ENCODE data around the gene SV2C.

DNA sequence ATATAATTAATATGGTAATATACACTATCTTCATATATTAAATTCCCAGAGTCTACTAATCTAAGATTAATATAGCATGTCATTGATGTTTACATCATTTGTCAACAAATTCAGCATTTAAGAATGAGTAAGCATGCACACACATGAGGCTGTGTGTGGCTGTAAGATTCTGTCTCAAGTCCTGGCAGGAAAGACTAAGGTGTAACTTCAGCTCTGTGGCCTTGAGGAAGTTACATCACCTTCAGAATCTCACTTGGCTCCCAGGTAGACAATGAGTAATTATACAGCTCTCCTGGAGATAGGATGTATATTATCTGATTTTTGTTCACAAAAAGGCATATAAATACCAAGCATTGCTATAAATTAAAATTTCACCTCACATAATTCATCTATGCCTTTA is 200.5 kb downstream of the SV2C start:
- TF ChIP-seq, protein P1, sequence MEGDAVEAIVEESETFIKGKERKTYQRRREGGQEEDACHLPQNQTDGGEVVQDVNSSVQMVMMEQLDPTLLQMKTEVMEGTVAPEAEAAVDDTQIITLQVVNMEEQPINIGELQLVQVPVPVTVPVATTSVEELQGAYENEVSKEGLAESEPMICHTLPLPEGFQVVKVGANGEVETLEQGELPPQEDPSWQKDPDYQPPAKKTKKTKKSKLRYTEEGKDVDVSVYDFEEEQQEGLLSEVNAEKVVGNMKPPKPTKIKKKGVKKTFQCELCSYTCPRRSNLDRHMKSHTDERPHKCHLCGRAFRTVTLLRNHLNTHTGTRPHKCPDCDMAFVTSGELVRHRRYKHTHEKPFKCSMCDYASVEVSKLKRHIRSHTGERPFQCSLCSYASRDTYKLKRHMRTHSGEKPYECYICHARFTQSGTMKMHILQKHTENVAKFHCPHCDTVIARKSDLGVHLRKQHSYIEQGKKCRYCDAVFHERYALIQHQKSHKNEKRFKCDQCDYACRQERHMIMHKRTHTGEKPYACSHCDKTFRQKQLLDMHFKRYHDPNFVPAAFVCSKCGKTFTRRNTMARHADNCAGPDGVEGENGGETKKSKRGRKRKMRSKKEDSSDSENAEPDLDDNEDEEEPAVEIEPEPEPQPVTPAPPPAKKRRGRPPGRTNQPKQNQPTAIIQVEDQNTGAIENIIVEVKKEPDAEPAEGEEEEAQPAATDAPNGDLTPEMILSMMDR (IDR thresholded peaks at IDR 0.05), result no peak
- no peak for TF ChIP-seq POLR2A (IDR thresholded peaks at IDR 0.05)
